PC-3 (cell line): Measurements from ENCODE around the gene CRLF2. TPM values are rescaled to one million over a fixed set of nuclear protein-coding genes. Genes with fewer than 3 reads are reported as not detected.

ENCODE experiments used
- ATAC-seq: fragments of 200-7000 bp; cut with Tn5 transposase; 2 replicates; pipeline ENCODE4 v1.9.1; 2020; ENCODE audit warnings: mild to moderate bottlenecking, moderate library complexity
- BruUV-seq: library from RNA; stranded (reverse); fragments of 400-500 nt; replicated peaks from 2 replicates; lab custom pipeline; 2021; lab: Mats Ljungman, UMichigan
- CTCF ChIA-PET: fragments of 300-600 bp; sonication (Branson Sonifier 250); formaldehyde crosslinking; loops from one replicate; lab custom pipeline; 2022; ENCODE audit warnings: antibody characterized with exemption; lab: Charles Lee
- POLR2A ChIA-PET: fragments of 300-600 bp; sonication (Branson Sonifier 250); formaldehyde crosslinking; loops from one replicate; lab custom pipeline; 2022; ENCODE audit warnings: antibody characterized with exemption; ENCODE audit not compliant: unreplicated experiment; lab: Charles Lee
- DNase-seq: peaks from one replicate; pipeline ENCODE4 v3.0.0-alpha.2; 2015
- H2AFZ ChIP-seq: fragments of 300-600 bp; sonication (generic); 2 replicates; pipeline ENCODE4 v1.6.0; 2016; ENCODE audit warnings: antibody characterized with exemption, low read length
- H3F3A ChIP-seq: fragments of 300-600 bp; sonication (generic); one replicate; pipeline ENCODE4 v1.6.0; 2017; ENCODE audit warnings: antibody characterized with exemption, low read length, control low read depth, mild to moderate bottlenecking; ENCODE audit not compliant: unreplicated experiment
- H3K27ac ChIP-seq: fragments of 300-600 bp; sonication (generic); 2 replicates; pipeline ENCODE4 v1.5.1; 2016; ENCODE audit warnings: mild to moderate bottlenecking, low read length
- H3K27me3 ChIP-seq: fragments of 300-600 bp; sonication (generic); 2 replicates; pipeline ENCODE4 v1.6.1; 2016; ENCODE audit warnings: low read length, mixed read lengths
- H3K36me3 ChIP-seq: fragments of 300-600 bp; sonication (generic); 2 replicates; pipeline ENCODE4 v1.6.1; 2016; ENCODE audit warnings: low read depth, mixed run types, low read length, mixed read lengths
- H3K4me1 ChIP-seq: fragments of 300-600 bp; sonication (generic); 2 replicates; pipeline ENCODE4 v1.5.1; 2016; ENCODE audit warnings: low read length; ENCODE audit not compliant: insufficient read depth
- H3K4me2 ChIP-seq: fragments of 300-600 bp; sonication (generic); 2 replicates; pipeline ENCODE4 v1.6.0; 2016; ENCODE audit warnings: low read length
- H3K4me3 ChIP-seq: fragments of 300-600 bp; sonication (generic); 2 replicates; pipeline ENCODE4 v1.5.1; 2016; ENCODE audit warnings: mild to moderate bottlenecking, low read length, mixed read lengths
- H3K79me2 ChIP-seq: fragments of 300-600 bp; sonication (generic); 2 replicates; pipeline ENCODE4 v1.6.1; 2017; ENCODE audit warnings: low read length, mixed read lengths
- H3K9ac ChIP-seq: fragments of 300-600 bp; sonication (generic); 2 replicates; pipeline ENCODE4 v1.6.0; 2016; ENCODE audit warnings: mild to moderate bottlenecking, low read length
- H3K9me2 ChIP-seq: fragments of 300-600 bp; sonication (generic); replicated peaks from 2 replicates; pipeline ENCODE4 v1.6.1; 2016; ENCODE audit warnings: mixed run types, low read length, mixed read lengths
- H3K9me3 ChIP-seq: fragments of 300-600 bp; sonication (generic); 2 replicates; pipeline ENCODE4 v1.6.1; 2016; ENCODE audit warnings: low read length, mixed read lengths
- H4K20me1 ChIP-seq: fragments of 300-600 bp; sonication (generic); 2 replicates; pipeline ENCODE4 v1.6.1; 2016; ENCODE audit warnings: low read length, mixed read lengths
- CTCF ChIP-seq: fragments of 300-600 bp; sonication (generic); conservative IDR thresholded peaks from 2 replicates; pipeline ENCODE4 v1.5.1; 2017; ENCODE audit warnings: antibody characterized with exemption, low read depth, mild to moderate bottlenecking, low read length
- EZH2 ChIP-seq: fragments of 300-600 bp; sonication (generic); IDR thresholded peaks from one replicate; pipeline ENCODE4 v1.6.1; 2017; ENCODE audit warnings: antibody characterized with exemption, mild to moderate bottlenecking, low read length; ENCODE audit not compliant: unreplicated experiment
- EZH2phosphoT487 ChIP-seq: fragments of 300-600 bp; sonication (generic); IDR thresholded peaks from 2 replicates; pipeline ENCODE4 v1.6.1; 2018; ENCODE audit warnings: mild to moderate bottlenecking, antibody characterized with exemption, low read length, borderline replicate concordance
- intact Hi-C: fragments of 100-400 bp; cut with micrococcal nuclease; formaldehyde crosslinking; loops from 2 replicates; pipeline ENCODE4 v1.9.0; 2023
- total RNA-seq: library from RNA; depleted of rRNA; stranded (reverse); fragments of >200 nt; gene quantifications from 2 replicates; pipeline ENCODE4 v1.2.3, GENCODE V29; 2014

The CRLF2 gene
- total RNA-seq, 1 experiment from 2014 or later: not detected

GRCh38 chrX:1169189-1169588, 43.3 kb downstream of the CRLF2 start:
- BruUV-seq: no TSS peak
- ATAC-seq (no peak), DNase-seq (no peak)
- no peak overlapping the region for H2AFZ ChIP-seq
- H3K9me2 ChIP-seq: no peaks in the 10 kb centered on the region
- H3K27ac ChIP-seq: no peak overlapping the region
- no peak overlapping the region for H3K4me2 ChIP-seq
- H3K4me1 ChIP-seq: no peaks in the 10 kb centered on the region
- H3K9ac ChIP-seq: no peak overlapping the region
- no peaks in the 10 kb centered on the region for H3K36me3 ChIP-seq
- H3K9me3 ChIP-seq: no peaks in the 10 kb centered on the region
- no peaks in the 10 kb centered on the region for H3F3A ChIP-seq
- ChIA-PET CTCF (no interaction called here), POLR2A (no interaction called here)
- no peaks in the 10 kb centered on the region for H4K20me1 ChIP-seq
- intact Hi-C loops: no loop called here
- H3K4me3 ChIP-seq: no peak overlapping the region
- H3K27me3 ChIP-seq: no peaks in the 10 kb centered on the region; the same call in 1 of the 2 replicates
- no peak for TF ChIP-seq EZH2
- no peak for TF ChIP-seq CTCF
- TF ChIP-seq EZH2phosphoT487: no peak
- H3K79me2 ChIP-seq: no peaks in the 10 kb centered on the region

- H3K4me1 ChIP-seq: no peaks in the 10 kb centered on the region
- POLR2A ChIA-PET: no interaction called here
- no peaks in the 10 kb centered on the region for H3K9me3 ChIP-seq
- no peak overlapping the region for H3K4me2 ChIP-seq
- H3K4me3 ChIP-seq: no peak overlapping the region
- DNase-seq: no peak
- H3K9me2 ChIP-seq: no peaks in the 10 kb centered on the region
- H3K27me3 ChIP-seq: no peaks in the 10 kb centered on the region; the same call in 1 of the 2 replicates
- H4K20me1 ChIP-seq: no peaks in the 10 kb centered on the region
- no peak overlapping the region for H2AFZ ChIP-seq
- no TSS peak for BruUV-seq
- intact Hi-C loops: no loop called here
- no peak overlapping the region for H3K9ac ChIP-seq
- H3K79me2 ChIP-seq: no peaks in the 10 kb centered on the region
- TF ChIP-seq EZH2phosphoT487: no peak
- TF ChIP-seq EZH2: no peak
- TF ChIP-seq CTCF: no peak
- no peak overlapping the region for H3K27ac ChIP-seq
- H3K36me3 ChIP-seq: no peaks in the 10 kb centered on the region
- ATAC-seq: no peak
- CTCF ChIA-PET: no interaction called here
- no peaks in the 10 kb centered on the region for H3F3A ChIP-seq
Measured at GRCh38 chrX:1167918-1168481, 44.4 kb downstream of the CRLF2 start.

GRCh38 chrX:1167466-1167865, 45.0 kb downstream of the CRLF2 start:
- H3K9me2 ChIP-seq: no peaks in the 10 kb centered on the region
- BruUV-seq: no TSS peak
- no peaks in the 10 kb centered on the region for H3F3A ChIP-seq
- no peaks in the 10 kb centered on the region for H3K79me2 ChIP-seq
- H3K27me3 ChIP-seq: no peaks in the 10 kb centered on the region; the same call in 1 of the 2 replicates
- no peak overlapping the region for H3K27ac ChIP-seq
- H3K4me3 ChIP-seq: no peak overlapping the region
- H3K4me1 ChIP-seq: no peaks in the 10 kb centered on the region
- no peaks in the 10 kb centered on the region for H3K9me3 ChIP-seq
- no peak overlapping the region for H2AFZ ChIP-seq
- no peak for TF ChIP-seq CTCF
- TF ChIP-seq EZH2phosphoT487: no peak
- TF ChIP-seq EZH2: no peak
- H3K4me2 ChIP-seq: no peak overlapping the region
- intact Hi-C loops: no loop called here
- ChIA-PET POLR2A (no interaction called here), CTCF (no interaction called here)
- DNase-seq (no peak), ATAC-seq (no peak)
- no peaks in the 10 kb centered on the region for H3K36me3 ChIP-seq
- H4K20me1 ChIP-seq: no peaks in the 10 kb centered on the region
- no peak overlapping the region for H3K9ac ChIP-seq
